Hematopoietic multipotent progenitor cell treated with erythropoietin and hydrocortisone succinate and interleukin-3 and kit ligand, for 8 days (in vitro differentiated cells): ENCODE results near the gene POU2AF1.

Experiments
- DNase-seq: peaks from one replicate; pipeline ENCODE4 v3.0.0-alpha.2; 2015

The POU2AF1 gene

DNA sequence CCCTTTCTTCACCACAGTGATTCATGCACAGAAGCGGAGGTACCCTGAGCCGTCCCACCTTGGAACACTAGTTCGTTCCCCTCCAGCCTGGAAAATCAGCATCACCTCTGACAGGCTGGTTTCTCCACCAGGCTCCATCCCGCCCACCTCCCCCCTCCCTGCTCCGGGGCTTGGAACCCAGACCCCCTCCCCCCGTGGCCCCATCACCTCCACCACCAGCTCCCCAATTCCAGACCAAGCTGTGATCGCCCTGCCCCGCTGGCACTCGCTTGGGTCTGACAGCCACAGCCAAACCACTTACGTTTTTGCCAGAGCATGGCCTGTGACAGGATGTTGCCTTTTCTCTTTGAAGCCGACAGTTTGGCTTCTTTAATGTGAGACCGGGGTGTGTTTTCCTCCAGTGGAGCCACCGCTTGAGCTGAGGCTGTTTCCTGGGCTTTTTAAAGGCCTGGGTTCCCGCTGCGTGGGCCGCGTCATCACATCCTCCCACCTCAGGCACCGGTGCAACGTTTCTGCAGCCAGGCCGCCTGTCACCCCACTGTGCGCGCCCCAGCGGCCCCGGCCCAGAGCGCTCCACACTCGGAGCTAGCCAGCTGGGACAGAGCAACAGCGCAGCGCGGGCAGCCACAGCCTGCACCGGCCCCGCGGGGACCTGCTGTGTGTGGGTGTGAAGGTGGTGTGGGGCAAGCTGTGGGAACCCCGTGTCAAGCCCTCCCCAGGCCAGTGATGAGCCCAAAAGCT is at the start of gene POU2AF1:
Gene POU2AF1, minus strand, starts transcription at position 415 of the 741 bp plus-strand sequence. Its CDS starts 98 bp downstream, at position 317.
- no peak for DNase-seq

- no peak for DNase-seq
Measured at GRCh38 chr11:111428113-111428876, 49.2 kb upstream of the POU2AF1 start.

DNA sequence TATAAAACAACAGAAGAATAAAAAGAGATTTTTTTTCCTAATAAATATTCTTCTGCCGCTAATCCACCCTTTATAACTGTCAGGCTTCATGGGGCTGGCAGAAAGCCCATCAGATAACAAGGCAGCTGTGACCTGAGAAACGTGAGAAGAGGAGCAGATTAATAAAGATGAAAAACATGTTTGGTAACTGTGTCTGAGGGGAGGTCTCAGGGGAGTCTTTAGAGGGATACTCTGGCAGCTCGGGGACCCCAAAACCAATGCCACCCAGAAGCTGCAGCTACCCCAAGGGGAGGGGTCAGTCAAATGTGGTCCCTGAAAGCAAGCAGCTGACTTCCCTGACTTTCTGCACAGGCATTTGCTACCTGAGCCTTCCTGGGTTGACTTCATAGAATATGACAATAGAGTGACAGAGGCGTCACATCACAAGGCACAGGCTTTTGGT is 48.4 kb upstream of the POU2AF1 start:
- peak; percentile 59 for DNase-seq

GRCh38 chr11:111426617-111427016 is 47.5 kb upstream of the POU2AF1 start:
- no peak for DNase-seq

DNA sequence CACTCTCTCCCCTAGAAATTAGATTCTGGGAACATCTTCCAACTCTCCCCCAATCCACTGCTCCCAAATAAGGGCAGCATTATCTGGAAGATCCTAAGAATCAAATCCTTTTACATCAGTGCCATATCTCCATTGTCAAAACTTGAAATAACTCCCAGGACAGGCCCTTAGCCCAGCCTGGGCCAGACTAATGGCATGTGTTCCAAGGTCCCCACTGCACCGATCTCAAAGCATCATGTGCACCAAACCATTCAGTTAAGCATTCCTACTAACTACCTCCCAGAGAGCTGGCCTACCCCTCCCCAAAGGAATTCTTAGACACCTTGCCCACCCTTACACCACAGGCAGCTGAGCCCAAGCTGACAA is 44.2 kb upstream of the POU2AF1 start:
- no peak for DNase-seq

GRCh38 chr11:111422494-111423249 is 43.6 kb upstream of the POU2AF1 start:
- peak; percentile 20 for DNase-seq

GRCh38 chr11:111421251-111421650 is 42.2 kb upstream of the POU2AF1 start:
- DNase-seq = no peak

- DNase-seq = no peak
Measured at GRCh38 chr11:111419641-111420327, 40.7 kb upstream of the POU2AF1 start.

DNA sequence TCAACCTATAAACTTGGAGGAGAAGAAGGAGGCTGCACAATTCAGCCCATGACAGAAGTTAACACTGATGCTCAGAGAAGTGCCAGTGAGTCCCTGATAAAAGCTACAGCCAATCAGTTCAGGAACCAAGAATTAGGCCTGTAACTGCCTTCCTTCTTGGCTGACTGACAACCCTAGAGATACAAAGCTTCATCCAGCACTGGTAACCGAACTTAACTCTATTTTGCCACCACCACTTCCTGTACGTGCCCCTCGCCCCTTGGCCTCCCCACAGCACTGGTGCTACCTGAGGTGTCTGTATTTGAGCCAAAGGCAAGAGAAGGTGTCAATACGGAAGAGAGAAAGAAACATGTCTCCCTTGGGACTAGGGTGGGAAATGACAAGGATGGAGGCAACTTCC is 40.1 kb upstream of the POU2AF1 start:
- DNase-seq = no peak

- no peak for DNase-seq
Measured at GRCh38 chr11:111418436-111418787, 39.3 kb upstream of the POU2AF1 start.

- DNase-seq = no peak
Measured at GRCh38 chr11:111417766-111418435, 38.8 kb upstream of the POU2AF1 start.

- no peak for DNase-seq
Measured at GRCh38 chr11:111417011-111417765, 38.1 kb upstream of the POU2AF1 start.

DNA sequence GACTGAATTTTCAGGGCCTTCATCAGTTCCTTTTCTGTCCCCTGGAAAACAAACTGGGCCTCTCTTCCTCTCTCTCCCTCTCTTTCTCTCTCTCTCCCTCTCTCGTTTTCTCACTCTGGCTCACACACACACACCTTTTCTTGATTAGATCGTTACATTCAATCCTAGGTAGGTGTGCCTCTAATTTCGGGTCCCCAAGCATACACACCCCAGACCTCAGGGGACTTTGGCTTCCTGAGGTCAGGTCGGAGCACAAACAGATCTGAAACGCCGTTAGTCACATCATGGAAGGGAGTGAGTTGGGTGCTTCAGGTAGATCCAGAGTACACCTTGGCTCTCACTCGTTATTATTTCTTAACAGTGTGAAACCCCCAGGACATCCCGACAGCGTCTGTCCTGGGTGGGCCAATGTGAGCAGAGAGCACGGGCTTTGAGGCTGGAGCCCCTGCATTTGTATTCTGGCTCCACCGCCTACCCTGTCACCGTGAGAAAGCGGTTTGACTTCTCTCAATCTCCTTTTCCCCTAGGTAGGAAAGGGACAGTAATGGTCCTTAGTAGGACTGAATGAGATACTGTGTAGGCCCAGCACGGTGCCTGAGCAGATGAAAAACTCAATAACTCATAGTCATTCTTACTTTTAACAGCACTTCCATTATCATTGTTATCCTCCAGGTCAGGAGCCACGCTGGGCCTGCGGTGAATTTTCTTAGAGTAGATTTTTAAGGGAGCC is 37.3 kb upstream of the POU2AF1 start:
- DNase-seq = no peak

DNA sequence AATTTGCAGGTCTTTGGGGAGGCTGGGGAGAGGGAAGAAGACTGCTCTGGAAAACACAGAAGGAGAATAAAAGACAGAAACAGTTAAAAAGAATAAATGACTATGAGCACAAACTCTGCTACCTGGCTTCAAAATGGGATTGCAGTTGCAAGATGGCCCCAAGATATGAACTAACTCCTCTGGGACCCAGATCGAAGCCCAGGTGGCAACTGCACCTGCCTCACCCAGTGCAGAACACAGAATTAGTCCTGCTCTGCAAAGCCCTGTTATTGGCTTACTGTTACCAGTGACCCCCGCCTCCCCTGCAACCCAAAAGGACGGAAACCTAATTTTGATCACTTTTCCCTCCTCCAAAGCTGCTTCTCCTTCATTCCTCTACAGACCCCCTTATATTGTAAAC is 35.9 kb upstream of the POU2AF1 start:
- no peak for DNase-seq

DNA sequence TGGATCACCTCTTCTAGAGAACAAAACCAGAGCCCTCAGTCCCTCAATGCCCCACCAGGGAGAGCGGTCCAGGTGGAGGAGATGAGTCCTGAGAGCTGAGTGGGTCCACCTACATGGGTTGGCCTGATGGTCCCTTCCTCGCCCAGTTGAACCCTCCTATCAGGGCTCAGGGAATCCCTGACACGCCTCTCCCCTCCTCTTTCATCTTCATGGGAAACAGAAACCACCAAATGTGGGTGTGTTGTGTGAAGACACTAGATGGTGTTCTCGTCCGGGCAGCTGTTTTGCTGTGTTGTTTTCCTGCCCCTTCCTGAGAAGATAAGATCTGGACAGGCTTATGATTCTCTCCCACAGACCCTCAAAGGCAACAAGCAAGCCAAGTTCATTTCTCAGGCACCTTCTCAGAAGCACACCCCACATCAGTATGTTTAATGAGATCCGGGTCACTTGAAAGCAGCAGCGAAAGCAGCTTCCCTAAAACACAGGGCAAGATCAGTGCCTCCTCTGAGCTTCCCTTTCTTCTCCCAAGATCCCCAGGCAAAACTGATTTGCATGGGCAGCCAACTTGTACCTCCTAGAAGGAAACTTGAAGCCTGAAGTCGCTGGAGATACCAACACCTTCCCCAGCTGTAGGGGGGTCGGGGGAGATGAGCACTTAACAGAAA is 35.3 kb upstream of the POU2AF1 start:
- DNase-seq = no peak

GRCh38 chr11:111413849-111414248 is 34.8 kb upstream of the POU2AF1 start:
- DNase-seq = no peak

- no peak for DNase-seq
Measured at GRCh38 chr11:111412293-111412692, 33.2 kb upstream of the POU2AF1 start.

GRCh38 chr11:111411456-111411855 is 32.4 kb upstream of the POU2AF1 start:
- no peak for DNase-seq

DNA sequence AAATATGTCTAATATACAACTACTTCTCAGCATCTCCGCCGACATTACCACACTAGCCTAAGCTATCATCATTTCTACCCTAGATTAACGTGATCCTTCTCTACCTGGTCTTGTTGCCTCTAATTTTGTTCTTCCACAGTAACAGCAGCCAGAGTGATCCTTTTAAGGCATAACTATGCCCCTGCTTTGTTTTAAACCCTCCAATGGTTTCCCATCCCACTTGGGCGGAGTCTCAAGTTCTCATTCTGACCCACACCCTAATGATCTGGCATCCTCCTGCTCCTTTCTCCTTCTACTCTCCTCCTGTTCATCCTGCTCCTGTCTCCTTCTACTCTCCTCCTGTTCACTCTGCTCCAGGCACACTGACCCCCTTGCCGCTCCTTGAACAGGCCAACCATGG is 31.9 kb upstream of the POU2AF1 start:
- DNase-seq = no peak

GRCh38 chr11:111409915-111410314 is 30.8 kb upstream of the POU2AF1 start:
- no peak for DNase-seq
